Measurements from ENCODE around the gene HSH2D. TPM values are rescaled to one million over a fixed set of nuclear protein-coding genes. Genes with fewer than 3 reads are reported as not detected.
A peak's percentile ranks its signal among the peaks of the same experiment; 100 is the strongest.

The HSH2D gene
- total RNA-seq, 6 experiments from 2014 or later, result not detected

- Mint-ChIP-seq H3K36me3 (ENCODE audit: low read depth) (peaks cover 29% of the 10 kb centered on the region), H3K4me1 (ENCODE audit: low read depth) (peaks cover 58% of the 10 kb centered on the region), H3K9me3 (no peaks in the 10 kb centered on the region), H3K27me3 (ENCODE audit: insufficient read depth) (peaks cover 2% of the 10 kb centered on the region; the same call in 1 of the 2 replicates), H3K27ac (no peak overlapping the region; the same call in 1 of the 2 replicates), H3K4me3 (peak overlapping the region; percentile 93)
- DNase-seq, result no peak
- TF ChIP-seq CTCF (IDR thresholded peaks at IDR 0.05), result no peak
Observed at GRCh38 chr19:16199275-16199932, 55.9 kb downstream of the HSH2D start.

- no peak for DNase-seq
- Mint-ChIP-seq H3K9me3 (no peaks in the 10 kb centered on the region), H3K27me3 (ENCODE audit: insufficient read depth) (peaks cover 2% of the 10 kb centered on the region; the same call in 1 of the 2 replicates), H3K4me3 (no peak overlapping the region), H3K36me3 (ENCODE audit: low read depth) (peaks cover 29% of the 10 kb centered on the region), H3K27ac (no peak overlapping the region), H3K4me1 (ENCODE audit: low read depth) (peaks cover 56% of the 10 kb centered on the region)
- TF ChIP-seq CTCF (IDR thresholded peaks at IDR 0.05), result peak; percentile 36; the same call in 1 of the 2 replicates
Observed at GRCh38 chr19:16200038-16201010, 56.8 kb downstream of the HSH2D start.

GRCh38 chr19:16201011-16201391 is 57.5 kb downstream of the HSH2D start:
- no peak for DNase-seq
- peaks cover 2% of the 10 kb centered on the region; the same call in 1 of the 2 replicates for H3K27me3 Mint-ChIP-seq (ENCODE audit: insufficient read depth)
- no peak for TF ChIP-seq CTCF (IDR thresholded peaks at IDR 0.05)
- no peak overlapping the region for H3K4me3 Mint-ChIP-seq
- peaks cover 49% of the 10 kb centered on the region for H3K4me1 Mint-ChIP-seq (ENCODE audit: low read depth)
- no peaks in the 10 kb centered on the region for H3K9me3 Mint-ChIP-seq
- no peak overlapping the region for H3K27ac Mint-ChIP-seq
- peaks cover 29% of the 10 kb centered on the region for H3K36me3 Mint-ChIP-seq (ENCODE audit: low read depth)

GRCh38 chr19:16202320-16203255 is 59.1 kb downstream of the HSH2D start:
- TF ChIP-seq CTCF (IDR thresholded peaks at IDR 0.05), result no peak
- Mint-ChIP-seq H3K4me3 (no peak overlapping the region), H3K4me1 (ENCODE audit: low read depth) (peaks cover 33% of the 10 kb centered on the region), H3K27ac (no peak overlapping the region), H3K9me3 (no peaks in the 10 kb centered on the region), H3K36me3 (ENCODE audit: low read depth) (peaks cover 36% of the 10 kb centered on the region), H3K27me3 (ENCODE audit: insufficient read depth) (peaks cover 2% of the 10 kb centered on the region; the same call in 1 of the 2 replicates)
- DNase-seq, result no peak
